LNCAP (cell line): ENCODE measurements around the gene SOX1.

Experiments used
- TF ChIP-seq, protein P1 (sequence below): fragments of 450-650 bp; IDR thresholded peaks from 2 replicates; pipeline ENCODE4 v1.5.1; 2017; ENCODE audit warnings: mild to moderate bottlenecking

The SOX1 gene

DNA sequence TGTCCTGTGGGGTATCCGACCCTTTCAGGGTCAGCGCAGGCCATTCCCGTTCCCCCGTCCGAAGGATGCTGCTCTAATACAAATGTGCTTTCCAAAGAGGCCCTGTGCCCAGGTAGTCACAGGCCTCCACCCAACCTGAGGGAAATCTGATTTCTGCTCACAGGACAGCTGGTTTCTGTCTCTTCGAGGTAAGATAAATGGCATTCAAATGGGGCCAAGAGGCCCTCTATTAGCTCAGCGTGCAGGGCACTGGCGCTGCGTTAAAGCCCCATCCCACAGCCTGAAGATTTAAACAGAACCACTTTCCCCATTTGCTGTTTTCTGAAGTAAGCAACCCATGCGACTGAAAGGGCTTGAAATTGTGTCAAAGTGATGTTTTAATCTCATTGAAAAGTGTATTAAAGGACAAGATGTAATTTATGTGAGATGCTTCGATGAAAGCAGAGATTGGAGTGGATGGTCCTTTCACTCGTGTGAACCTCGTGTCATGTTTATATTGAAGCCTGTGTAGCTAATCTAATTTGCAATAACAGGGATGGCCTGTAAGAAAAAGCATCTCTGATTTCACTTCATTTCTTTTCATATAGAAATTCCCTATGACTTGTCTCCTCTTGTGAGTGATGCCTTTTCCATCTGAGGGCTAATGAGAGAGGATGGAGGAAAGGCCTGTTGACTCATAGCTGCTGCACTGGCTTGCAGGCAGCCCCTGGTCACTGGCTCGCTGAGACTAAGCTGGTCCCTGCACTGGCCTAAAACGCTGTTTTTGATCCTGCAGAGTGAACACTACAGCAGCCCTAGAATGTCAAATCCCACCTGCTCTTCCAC, 7.3 kb upstream of the SOX1 start:
- TF ChIP-seq, protein P1, sequence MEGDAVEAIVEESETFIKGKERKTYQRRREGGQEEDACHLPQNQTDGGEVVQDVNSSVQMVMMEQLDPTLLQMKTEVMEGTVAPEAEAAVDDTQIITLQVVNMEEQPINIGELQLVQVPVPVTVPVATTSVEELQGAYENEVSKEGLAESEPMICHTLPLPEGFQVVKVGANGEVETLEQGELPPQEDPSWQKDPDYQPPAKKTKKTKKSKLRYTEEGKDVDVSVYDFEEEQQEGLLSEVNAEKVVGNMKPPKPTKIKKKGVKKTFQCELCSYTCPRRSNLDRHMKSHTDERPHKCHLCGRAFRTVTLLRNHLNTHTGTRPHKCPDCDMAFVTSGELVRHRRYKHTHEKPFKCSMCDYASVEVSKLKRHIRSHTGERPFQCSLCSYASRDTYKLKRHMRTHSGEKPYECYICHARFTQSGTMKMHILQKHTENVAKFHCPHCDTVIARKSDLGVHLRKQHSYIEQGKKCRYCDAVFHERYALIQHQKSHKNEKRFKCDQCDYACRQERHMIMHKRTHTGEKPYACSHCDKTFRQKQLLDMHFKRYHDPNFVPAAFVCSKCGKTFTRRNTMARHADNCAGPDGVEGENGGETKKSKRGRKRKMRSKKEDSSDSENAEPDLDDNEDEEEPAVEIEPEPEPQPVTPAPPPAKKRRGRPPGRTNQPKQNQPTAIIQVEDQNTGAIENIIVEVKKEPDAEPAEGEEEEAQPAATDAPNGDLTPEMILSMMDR, result no peak

DNA sequence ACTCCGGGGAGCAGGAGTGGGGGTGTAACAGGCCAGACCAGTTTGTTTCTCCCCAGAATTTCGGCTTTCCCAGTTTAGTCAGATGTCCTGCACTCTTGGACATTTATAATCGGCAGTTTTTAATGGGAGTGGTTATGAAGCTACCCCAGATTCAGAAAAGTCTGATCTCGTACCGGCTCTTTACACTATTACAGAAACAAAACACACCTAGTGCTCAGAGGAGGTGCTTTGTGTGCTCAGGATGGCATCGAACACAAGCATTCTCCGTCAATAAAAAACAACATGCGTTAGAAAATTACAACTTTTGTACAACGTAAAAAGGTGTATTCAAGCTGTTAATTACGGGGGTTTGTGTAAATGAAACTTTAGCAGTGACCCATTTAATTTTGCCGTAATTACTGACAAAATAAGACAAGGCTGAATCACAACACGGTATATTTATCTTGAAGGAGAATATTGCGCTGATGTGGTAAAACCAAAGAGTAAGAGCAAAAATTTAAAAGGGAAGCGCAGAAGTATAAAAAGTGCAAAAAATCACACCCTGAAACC, 6.6 kb upstream of the SOX1 start:
- TF ChIP-seq, protein P1, result no peak

DNA sequence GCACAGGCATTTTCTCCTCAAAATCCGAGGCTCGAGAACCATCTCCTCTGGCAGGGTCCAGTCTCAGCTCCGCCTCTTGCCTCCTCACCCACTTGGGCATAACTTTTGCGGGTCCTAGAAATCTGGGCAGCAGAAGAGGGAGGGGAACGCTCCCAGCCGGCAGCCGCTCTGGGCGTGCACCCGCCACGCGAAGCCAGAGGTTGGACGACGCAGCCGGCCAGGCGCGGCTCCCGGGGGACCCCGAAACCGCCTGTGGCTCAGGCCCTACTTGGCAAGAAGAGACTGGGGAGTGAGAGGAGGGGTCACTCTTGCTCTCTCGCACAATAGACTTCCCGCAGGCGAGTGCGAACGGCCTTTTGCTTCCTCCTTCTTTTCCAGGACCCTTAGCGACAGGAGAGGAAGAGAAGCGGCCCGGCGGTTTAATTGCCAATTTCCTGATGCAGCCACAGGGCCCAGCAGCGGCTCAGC, 6.0 kb upstream of the SOX1 start:
- TF ChIP-seq, protein P1, result no peak

DNA sequence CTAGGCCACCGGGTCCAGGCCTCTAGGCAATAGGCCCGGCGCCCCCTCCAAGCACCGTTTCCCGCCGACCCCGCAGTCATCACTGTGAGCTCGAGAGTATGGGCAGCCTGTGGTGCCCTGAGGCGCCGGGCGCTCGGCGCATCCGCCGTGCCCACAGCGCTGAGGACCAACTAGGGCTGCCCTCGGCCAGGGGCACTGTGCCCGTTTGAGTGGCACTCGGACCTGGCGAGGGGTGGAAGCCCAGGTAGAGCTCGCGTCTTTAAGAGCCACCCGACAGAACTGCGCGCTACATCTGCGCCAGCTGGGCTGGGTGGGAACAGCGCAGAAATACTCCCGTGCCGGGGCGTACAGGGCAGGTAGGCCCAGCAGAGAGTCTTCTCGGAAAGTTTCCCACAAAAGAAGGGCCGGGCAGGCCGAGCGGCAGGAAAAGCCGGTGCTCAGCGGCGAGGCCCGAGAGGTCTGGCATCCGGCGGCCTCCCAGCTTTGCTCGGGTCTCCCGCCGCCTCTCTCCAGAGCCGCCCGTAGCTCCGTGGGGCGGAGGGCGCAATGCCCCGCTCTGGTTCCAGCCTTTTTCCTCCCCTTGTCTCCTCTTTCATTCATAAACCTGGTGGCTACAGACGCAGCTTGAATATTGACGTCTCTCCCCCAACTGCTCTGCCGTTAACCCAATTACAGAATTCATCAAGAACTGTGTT, 5.4 kb upstream of the SOX1 start:
- TF ChIP-seq, protein P1, result no peak

DNA sequence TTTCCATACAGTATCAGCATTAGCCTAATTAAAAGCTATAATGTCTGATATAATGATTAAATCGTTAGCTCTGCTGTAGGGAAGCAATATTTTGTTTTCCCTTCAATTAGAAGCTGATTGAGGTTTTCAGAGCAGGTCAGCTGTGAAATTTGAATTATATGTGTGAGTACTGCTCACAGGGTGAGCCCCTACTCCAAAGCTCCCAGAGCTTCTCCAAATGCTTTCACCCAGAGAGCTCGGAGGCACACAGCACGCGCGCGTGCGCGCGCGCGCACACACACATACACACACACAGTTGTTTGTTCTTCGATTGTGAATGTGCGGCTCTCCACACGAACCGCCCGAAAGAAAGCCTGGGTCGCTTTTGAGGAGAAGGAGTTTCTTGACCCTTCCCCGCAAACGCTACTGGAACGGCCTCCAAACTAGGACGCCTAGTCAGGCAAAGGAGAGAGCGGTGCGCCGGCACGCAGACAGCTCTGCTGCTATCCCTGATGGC, 4.8 kb upstream of the SOX1 start:
- TF ChIP-seq, protein P1, result no peak

DNA sequence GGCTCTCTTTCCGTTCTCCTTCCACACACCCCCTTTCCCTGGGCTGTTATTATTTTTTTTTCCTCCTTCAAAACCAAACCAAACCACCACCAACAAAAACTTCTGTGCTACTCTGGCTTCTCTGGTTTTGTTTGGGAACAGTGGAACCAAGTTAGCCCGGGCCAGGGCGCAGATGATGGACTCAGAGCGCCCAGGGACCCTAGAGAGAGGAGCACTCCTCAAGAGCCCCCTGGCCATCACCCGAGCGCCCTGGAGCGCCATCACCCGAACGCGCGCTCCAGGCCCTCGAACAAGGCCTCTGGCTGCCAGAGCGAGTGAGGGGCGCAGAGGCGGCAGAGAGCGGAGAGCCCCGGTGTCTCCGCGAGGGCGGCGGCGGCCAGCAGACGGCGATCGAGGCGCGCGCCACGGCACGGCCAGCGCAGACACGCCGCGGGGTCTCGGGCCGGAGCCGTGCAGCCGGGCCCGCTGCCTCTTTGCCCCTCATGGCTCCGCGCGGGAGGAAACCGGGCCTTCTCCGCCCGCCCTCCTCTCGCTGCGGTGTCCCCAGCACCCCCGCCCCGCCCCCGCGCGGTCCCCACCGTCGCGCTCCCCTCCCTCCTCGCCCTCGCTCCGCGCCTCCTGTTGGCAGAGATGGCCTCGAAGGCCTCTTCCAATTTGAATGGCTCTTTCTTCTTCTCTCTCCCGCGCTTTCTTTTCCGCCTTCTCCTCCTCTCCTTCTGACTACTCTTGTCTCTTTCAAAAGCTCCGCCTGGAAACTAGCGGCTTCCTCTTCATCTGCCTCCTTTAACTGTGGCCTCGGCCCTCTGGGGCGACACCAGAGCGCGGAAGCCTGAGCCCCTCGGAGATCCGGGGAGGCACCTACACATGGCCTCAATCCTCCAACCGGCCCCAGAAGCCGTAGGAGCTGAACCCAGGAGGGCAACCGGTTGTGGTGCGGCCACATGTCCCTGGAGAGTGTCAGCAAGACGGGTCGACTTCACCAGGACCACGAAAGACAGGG, 4.1 kb upstream of the SOX1 start:
- TF ChIP-seq, protein P1, result peak; percentile 71
